GM19025 (cell line): Measurements from ENCODE around the gene RHBDD2.

Experiments
- ATAC-seq: cut with Tn5 transposase; IDR thresholded peaks from one replicate; pipeline ENCODE4 v1.9.1; 2021; ENCODE audit warnings: mild to moderate bottlenecking, low read depth, moderate library complexity; ENCODE audit not compliant: unreplicated experiment

Gene RHBDD2

GRCh38 chr7:75916259-75916658, 37.4 kb downstream of the RHBDD2 start:
- ATAC-seq = no peak

- ATAC-seq = no peak
These were observed 38.1 kb downstream of the RHBDD2 start for GRCh38 chr7:75916685-75917634.

GRCh38 chr7:75920431-75921161, 41.8 kb downstream of the RHBDD2 start:
- no peak for ATAC-seq

- no peak for ATAC-seq
These were observed 42.6 kb downstream of the RHBDD2 start for GRCh38 chr7:75921479-75921878.

- ATAC-seq = no peak
These were observed 44.3 kb downstream of the RHBDD2 start for GRCh38 chr7:75922966-75923603.

GRCh38 chr7:75924256-75924655, 45.4 kb downstream of the RHBDD2 start:
- ATAC-seq = no peak

- no peak for ATAC-seq
These were observed 46.1 kb downstream of the RHBDD2 start for GRCh38 chr7:75924889-75925288.

- no peak for ATAC-seq
These were observed 47.0 kb downstream of the RHBDD2 start for GRCh38 chr7:75925717-75926435.

GRCh38 chr7:75928568-75928914, 49.7 kb downstream of the RHBDD2 start:
- ATAC-seq = no peak

GRCh38 chr7:75931680-75932079, 52.8 kb downstream of the RHBDD2 start:
- no peak for ATAC-seq

- ATAC-seq = no peak
These were observed 59.3 kb downstream of the RHBDD2 start for GRCh38 chr7:75937958-75938786.
